Peyer's patch (tissue), 4 donors: ENCODE data around the gene PGR.

Source experiments
- POLR2A ChIP-seq, 2 donors: fragments of 450-650 bp; IDR thresholded peaks; one replicate each; pipeline ENCODE4 v1.5.1; 2017; ENCODE audit warnings: antibody characterized with exemption in 2 of 2, mild to moderate bottlenecking in 2 of 2, moderate library complexity in 2 of 2
- TF ChIP-seq, protein P1 (sequence below), 6 experiments: fragments of 450-650 bp in 4 of 6; fragments of 200-600 bp in 2 of 6; sonication (generic) in 1 of 6; IDR thresholded peaks; one replicate each; pipeline ENCODE4 v1.5.1; 2017 to 2019; ENCODE audit warnings: antibody characterized with exemption in 6 of 6, mild to moderate bottlenecking in 3 of 6, moderate library complexity in 1 of 6

DNA sequence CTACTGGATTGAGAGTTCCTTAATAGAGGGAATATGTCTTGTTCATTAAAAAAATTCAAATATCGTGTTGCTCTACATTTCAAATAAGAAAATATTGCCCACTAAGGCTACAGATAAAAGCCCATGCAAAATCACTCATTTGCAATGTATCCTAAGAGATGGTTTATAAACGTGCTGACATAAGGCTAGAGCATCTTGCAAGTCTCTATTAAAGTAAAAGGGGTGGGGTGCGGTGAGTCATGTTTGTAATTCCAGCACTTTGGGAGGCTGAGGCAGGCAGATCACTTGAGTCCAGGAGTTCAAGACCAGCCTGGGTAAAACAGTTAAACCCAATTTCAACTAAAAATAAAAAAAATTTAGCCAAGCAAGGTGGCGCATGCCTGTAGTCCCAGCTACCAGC lies 70.3 kb downstream of the PGR start:
- TF ChIP-seq POLR2A (IDR thresholded peaks at IDR 0.05) = no peak
- TF ChIP-seq, protein P1, sequence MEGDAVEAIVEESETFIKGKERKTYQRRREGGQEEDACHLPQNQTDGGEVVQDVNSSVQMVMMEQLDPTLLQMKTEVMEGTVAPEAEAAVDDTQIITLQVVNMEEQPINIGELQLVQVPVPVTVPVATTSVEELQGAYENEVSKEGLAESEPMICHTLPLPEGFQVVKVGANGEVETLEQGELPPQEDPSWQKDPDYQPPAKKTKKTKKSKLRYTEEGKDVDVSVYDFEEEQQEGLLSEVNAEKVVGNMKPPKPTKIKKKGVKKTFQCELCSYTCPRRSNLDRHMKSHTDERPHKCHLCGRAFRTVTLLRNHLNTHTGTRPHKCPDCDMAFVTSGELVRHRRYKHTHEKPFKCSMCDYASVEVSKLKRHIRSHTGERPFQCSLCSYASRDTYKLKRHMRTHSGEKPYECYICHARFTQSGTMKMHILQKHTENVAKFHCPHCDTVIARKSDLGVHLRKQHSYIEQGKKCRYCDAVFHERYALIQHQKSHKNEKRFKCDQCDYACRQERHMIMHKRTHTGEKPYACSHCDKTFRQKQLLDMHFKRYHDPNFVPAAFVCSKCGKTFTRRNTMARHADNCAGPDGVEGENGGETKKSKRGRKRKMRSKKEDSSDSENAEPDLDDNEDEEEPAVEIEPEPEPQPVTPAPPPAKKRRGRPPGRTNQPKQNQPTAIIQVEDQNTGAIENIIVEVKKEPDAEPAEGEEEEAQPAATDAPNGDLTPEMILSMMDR (IDR thresholded peaks at IDR 0.05) = no peak
